NCI-H1092 treated with DMSO at 0.1 percent for 48 hours (cell line): ENCODE results near the gene SARS1.
"Not testable (repeated sequence)": the region's sequence is repeated elsewhere in the genome, so short reads cannot be mapped to it uniquely, and the experiment has no call there.

Experiments used
- DNase-seq: peaks from one replicate; lab custom pipeline; 2025; lab: John Stamatoyannopoulos, UW

The SARS1 gene

GRCh38 chr1:109277434-109278204 is 63.9 kb downstream of the SARS1 start:
- peak; percentile 21 for DNase-seq

GRCh38 chr1:109279615-109280278 is 66.0 kb downstream of the SARS1 start:
- DNase-seq, result no peak

GRCh38 chr1:109280862-109281261 is 67.1 kb downstream of the SARS1 start:
- no peak for DNase-seq

- DNase-seq, result no peak
These were observed 68.2 kb downstream of the SARS1 start for GRCh38 chr1:109281680-109282496.

GRCh38 chr1:109282497-109282951 is 68.8 kb downstream of the SARS1 start:
- DNase-seq, result no peak

GRCh38 chr1:109282952-109283747 is 69.4 kb downstream of the SARS1 start, which contains the start of gene PSRC1:
Gene PSRC1 (minus strand): TSS chr1:109283145.
- peak; percentile 97 for DNase-seq

- no peak for DNase-seq
These were observed 70.3 kb downstream of the SARS1 start for GRCh38 chr1:109283748-109284600.

GRCh38 chr1:109286762-109287161 is 73.0 kb downstream of the SARS1 start:
- DNase-seq, result not testable (repeated sequence)
